Stimulated activated CD4-positive, alpha-beta T cell treated with anti-CD3 and anti-CD28 coated beads, Interleukin-4, amount 100 ng/mL, for 24 hours (primary cell): ENCODE measurements around the gene SPTLC2.
A peak's percentile ranks its signal among the peaks of the same experiment; 100 is the strongest.

Source experiments
- DNase-seq: peaks from one replicate; pipeline ENCODE4 v3.0.0-alpha.2; 2020

Gene SPTLC2

GRCh38 chr14:77458249-77458950 lies 158.0 kb downstream of the SPTLC2 start:
- DNase-seq = peak; percentile 36

- DNase-seq = peak; percentile 96
Observed at GRCh38 chr14:77457522-77458248, 158.8 kb downstream of the SPTLC2 start, which contains the start of the genes AHSA1 and VIPAS39. Gene AHSA1 (plus strand): TSS chr14:77458093. CDS start chr14:77458190, 97 bp downstream. Gene VIPAS39 (minus strand): TSS chr14:77457601. CDS start chr14:77454102, 3,499 bp downstream.

GRCh38 chr14:77457115-77457521 lies 159.3 kb downstream of the SPTLC2 start:
- no peak for DNase-seq
